ENCODE measurements around the gene TRAPPC12.
A peak's percentile ranks its signal among the peaks of the same experiment; 100 is the strongest.
"Not testable (repeated sequence)": the region's sequence is repeated elsewhere in the genome, so short reads cannot be mapped to it uniquely, and the experiment has no call there.

Gene TRAPPC12

GRCh38 chr2:3491716-3492474 is 112.4 kb downstream of the TRAPPC12 start:
- Histone ChIP-seq H3K4me3 (ENCODE audit: low read depth in 1 of 5, low read length in 5 of 5) (no peak overlapping the region), H3K4me1 (ENCODE audit: control insufficient read depth in 5 of 5, insufficient read depth in 5 of 5, low read length in 5 of 5) (peaks cover 1 to 21% (median 10%) of the 10 kb centered on the region in 5 donors), H3K9me3 (ENCODE audit: control insufficient read depth in 5 of 5, low read length in 5 of 5) (peaks cover 0 to 3% (median 0%) of the 10 kb centered on the region in 5 donors), H3K27ac (ENCODE audit: low read depth, low read length) (no peak overlapping the region), H3K36me3 (ENCODE audit: control insufficient read depth in 5 of 5, insufficient read depth in 5 of 5, low read length in 5 of 5) (peaks cover 4 to 19% (median 16%) of the 10 kb centered on the region in 5 donors), H3K9ac (ENCODE audit: low read length in 5 of 5) (no peak overlapping the region), H3K27me3 (ENCODE audit: control insufficient read depth in 5 of 5, insufficient read depth in 4 of 5, low read length in 5 of 5) (no peaks in the 10 kb centered on the region)

GRCh38 chr2:3492475-3492787 is 112.9 kb downstream of the TRAPPC12 start:
- peaks cover 1 to 15% (median 8%) of the 10 kb centered on the region in 5 donors for H3K4me1 ChIP-seq (ENCODE audit: control insufficient read depth in 5 of 5, insufficient read depth in 5 of 5, low read length in 5 of 5)
- not testable (repeated sequence) for H3K4me3 ChIP-seq (ENCODE audit: low read depth in 1 of 5, low read length in 5 of 5); H3K9ac ChIP-seq (ENCODE audit: low read length in 5 of 5); H3K27ac ChIP-seq (ENCODE audit: low read depth, low read length); H3K27me3 ChIP-seq (ENCODE audit: control insufficient read depth in 5 of 5, insufficient read depth in 4 of 5, low read length in 5 of 5); H3K9me3 ChIP-seq (ENCODE audit: control insufficient read depth in 5 of 5, low read length in 5 of 5)
- H3K36me3 ChIP-seq (ENCODE audit: control insufficient read depth in 5 of 5, insufficient read depth in 5 of 5, low read length in 5 of 5) = peaks cover 4 to 25% (median 22%) of the 10 kb centered on the region in 5 donors

- peaks cover 0 to 12% (median 8%) of the 10 kb centered on the region in 5 donors for H3K4me1 ChIP-seq (ENCODE audit: control insufficient read depth in 5 of 5, insufficient read depth in 5 of 5, low read length in 5 of 5)
- no peak overlapping the region for H3K27ac ChIP-seq (ENCODE audit: low read depth, low read length)
Measured at GRCh38 chr2:3492951-3493614, 113.6 kb downstream of the TRAPPC12 start.

GRCh38 chr2:3493615-3494007 is 114.1 kb downstream of the TRAPPC12 start:
- H3K27me3 ChIP-seq (ENCODE audit: control insufficient read depth in 5 of 5, insufficient read depth in 4 of 5, low read length in 5 of 5) = no peaks in the 10 kb centered on the region
- H3K36me3 ChIP-seq (ENCODE audit: control insufficient read depth in 5 of 5, insufficient read depth in 5 of 5, low read length in 5 of 5) = peaks cover 10 to 36% (median 34%) of the 10 kb centered on the region in 5 donors
- no peaks in the 10 kb centered on the region for H3K9me3 ChIP-seq (ENCODE audit: control insufficient read depth in 5 of 5, low read length in 5 of 5)
- H3K4me1 ChIP-seq (ENCODE audit: control insufficient read depth in 5 of 5, insufficient read depth in 5 of 5, low read length in 5 of 5) = peaks cover 0 to 12% (median 8%) of the 10 kb centered on the region in 5 donors
- peak overlapping the region in 3 of 5 donors; percentile 2 to 17 (median 12) for H3K4me3 ChIP-seq (ENCODE audit: low read depth in 1 of 5, low read length in 5 of 5)
- H3K9ac ChIP-seq (ENCODE audit: low read length in 5 of 5) = no peak overlapping the region
- H3K27ac ChIP-seq (ENCODE audit: low read depth, low read length) = no peak overlapping the region

More at GRCh38 chr2:3492951-3493614, 113.6 kb downstream of the TRAPPC12 start:
- Histone ChIP-seq H3K9ac (ENCODE audit: low read length in 5 of 5) (no peak overlapping the region), H3K9me3 (ENCODE audit: control insufficient read depth in 5 of 5, low read length in 5 of 5) (no peaks in the 10 kb centered on the region), H3K27me3 (ENCODE audit: control insufficient read depth in 5 of 5, insufficient read depth in 4 of 5, low read length in 5 of 5) (no peaks in the 10 kb centered on the region), H3K4me3 (ENCODE audit: low read depth in 1 of 5, low read length in 5 of 5) (peak overlapping the region in 1 of 5 donors; percentile 12), H3K36me3 (ENCODE audit: control insufficient read depth in 5 of 5, insufficient read depth in 5 of 5, low read length in 5 of 5) (peaks cover 8 to 31% (median 28%) of the 10 kb centered on the region in 5 donors)

GRCh38 chr2:3494984-3495666 is 115.6 kb downstream of the TRAPPC12 start:
- Histone ChIP-seq H3K27me3 (ENCODE audit: control insufficient read depth in 5 of 5, insufficient read depth in 4 of 5, low read length in 5 of 5) (no peaks in the 10 kb centered on the region), H3K9me3 (ENCODE audit: control insufficient read depth in 5 of 5, low read length in 5 of 5) (no peaks in the 10 kb centered on the region), H3K4me1 (ENCODE audit: control insufficient read depth in 5 of 5, insufficient read depth in 5 of 5, low read length in 5 of 5) (peaks cover 0 to 12% (median 8%) of the 10 kb centered on the region in 5 donors), H3K27ac (ENCODE audit: low read depth, low read length) (no peak overlapping the region), H3K36me3 (ENCODE audit: control insufficient read depth in 5 of 5, insufficient read depth in 5 of 5, low read length in 5 of 5) (peaks cover 10 to 50% (median 47%) of the 10 kb centered on the region in 5 donors), H3K9ac (ENCODE audit: low read length in 5 of 5) (no peak overlapping the region), H3K4me3 (ENCODE audit: low read depth in 1 of 5, low read length in 5 of 5) (no peak overlapping the region)

GRCh38 chr2:3496708-3497080 is 117.2 kb downstream of the TRAPPC12 start:
- H3K4me3 ChIP-seq (ENCODE audit: low read depth in 1 of 5, low read length in 5 of 5); H3K27ac ChIP-seq (ENCODE audit: low read depth, low read length); H3K27me3 ChIP-seq (ENCODE audit: control insufficient read depth in 5 of 5, insufficient read depth in 4 of 5, low read length in 5 of 5); H3K9me3 ChIP-seq (ENCODE audit: control insufficient read depth in 5 of 5, low read length in 5 of 5); H3K9ac ChIP-seq (ENCODE audit: low read length in 5 of 5): not testable (repeated sequence)
- H3K4me1 ChIP-seq (ENCODE audit: control insufficient read depth in 5 of 5, insufficient read depth in 5 of 5, low read length in 5 of 5) = peaks cover 0 to 12% (median 8%) of the 10 kb centered on the region in 5 donors
- peaks cover 10 to 64% (median 54%) of the 10 kb centered on the region in 5 donors for H3K36me3 ChIP-seq (ENCODE audit: control insufficient read depth in 5 of 5, insufficient read depth in 5 of 5, low read length in 5 of 5)

- Histone ChIP-seq H3K36me3 (ENCODE audit: control insufficient read depth in 5 of 5, insufficient read depth in 5 of 5, low read length in 5 of 5) (peaks cover 10 to 78% (median 68%) of the 10 kb centered on the region in 5 donors), H3K9ac (ENCODE audit: low read length in 5 of 5) (no peak overlapping the region), H3K9me3 (ENCODE audit: control insufficient read depth in 5 of 5, low read length in 5 of 5) (no peaks in the 10 kb centered on the region), H3K27me3 (ENCODE audit: control insufficient read depth in 5 of 5, insufficient read depth in 4 of 5, low read length in 5 of 5) (no peaks in the 10 kb centered on the region), H3K4me3 (ENCODE audit: low read depth in 1 of 5, low read length in 5 of 5) (no peak overlapping the region), H3K27ac (ENCODE audit: low read depth, low read length) (no peak overlapping the region), H3K4me1 (ENCODE audit: control insufficient read depth in 5 of 5, insufficient read depth in 5 of 5, low read length in 5 of 5) (peaks cover 0 to 4% (median 2%) of the 10 kb centered on the region in 5 donors)
Measured at GRCh38 chr2:3498783-3499394, 119.4 kb downstream of the TRAPPC12 start.

GRCh38 chr2:3500326-3500899 is 120.9 kb downstream of the TRAPPC12 start:
- no peak overlapping the region for H3K27ac ChIP-seq (ENCODE audit: low read depth, low read length)
- H3K4me1 ChIP-seq (ENCODE audit: control insufficient read depth in 5 of 5, insufficient read depth in 5 of 5, low read length in 5 of 5) = peaks cover 0 to 2% (median 0%) of the 10 kb centered on the region in 5 donors
- no peaks in the 10 kb centered on the region for H3K27me3 ChIP-seq (ENCODE audit: control insufficient read depth in 5 of 5, insufficient read depth in 4 of 5, low read length in 5 of 5)
- H3K36me3 ChIP-seq (ENCODE audit: control insufficient read depth in 5 of 5, insufficient read depth in 5 of 5, low read length in 5 of 5) = peaks cover 18 to 87% (median 75%) of the 10 kb centered on the region in 5 donors
- H3K4me3 ChIP-seq (ENCODE audit: low read depth in 1 of 5, low read length in 5 of 5) = no peak overlapping the region
- H3K9ac ChIP-seq (ENCODE audit: low read length in 5 of 5) = no peak overlapping the region
- H3K9me3 ChIP-seq (ENCODE audit: control insufficient read depth in 5 of 5, low read length in 5 of 5) = no peaks in the 10 kb centered on the region

GRCh38 chr2:3503046-3503445 is 123.6 kb downstream of the TRAPPC12 start:
- Histone ChIP-seq H3K4me1 (ENCODE audit: control insufficient read depth in 5 of 5, insufficient read depth in 5 of 5, low read length in 5 of 5) (peaks cover 0 to 2% (median 0%) of the 10 kb centered on the region in 5 donors), H3K9ac (ENCODE audit: low read length in 5 of 5) (no peak overlapping the region), H3K27me3 (ENCODE audit: control insufficient read depth in 5 of 5, insufficient read depth in 4 of 5, low read length in 5 of 5) (no peaks in the 10 kb centered on the region), H3K4me3 (ENCODE audit: low read depth in 1 of 5, low read length in 5 of 5) (no peak overlapping the region), H3K27ac (ENCODE audit: low read depth, low read length) (no peak overlapping the region), H3K9me3 (ENCODE audit: control insufficient read depth in 5 of 5, low read length in 5 of 5) (no peaks in the 10 kb centered on the region), H3K36me3 (ENCODE audit: control insufficient read depth in 5 of 5, insufficient read depth in 5 of 5, low read length in 5 of 5) (peaks cover 15 to 69% (median 54%) of the 10 kb centered on the region in 5 donors)
